IMR-90 (cell line): ENCODE measurements around the gene ADD1. TPM values are rescaled to one million over a fixed set of nuclear protein-coding genes. Genes with fewer than 3 reads are reported as not detected.
A peak's percentile ranks its signal among the peaks of the same experiment; 100 is the strongest.

ENCODE experiments used
- ATAC-seq: fragments of 200-7000 bp; cut with Tn5 transposase; 2 replicates; pipeline ENCODE4 v1.9.1; 2020; ENCODE audit warnings: low read depth, mild to moderate bottlenecking, moderate library complexity
- BruUV-seq: library from RNA; stranded (reverse); fragments of 400-500 nt; replicated peaks from 2 replicates; lab custom pipeline; 2021; lab: Mats Ljungman, UMichigan
- CTCF ChIA-PET: fragments of 300-600 bp; formaldehyde crosslinking; extraction: SDS; loops from one replicate; lab custom pipeline; 2021; ENCODE audit warnings: antibody characterized with exemption; lab: Yijun Ruan, JAX
- POLR2A ChIA-PET: fragments of 300-600 bp; sonication (Branson Sonifier 250); formaldehyde crosslinking; loops from one replicate; lab custom pipeline; 2022; ENCODE audit warnings: antibody characterized with exemption; ENCODE audit not compliant: unreplicated experiment; lab: Charles Lee
- DNase-seq: peaks from one replicate; pipeline ENCODE4 v3.0.0; 2013
- H2AFZ ChIP-seq: replicated peaks from 2 replicates; pipeline ENCODE3; 2013; ENCODE audit warnings: low read length, mild to moderate bottlenecking; ENCODE audit not compliant: poor library complexity
- H2AK5ac ChIP-seq: 2 replicates; pipeline ENCODE4 v1.6.1; 2013; ENCODE audit warnings: low read depth, low read length, inconsistent platforms
- H2AK9ac ChIP-seq: replicated peaks from 2 replicates; pipeline ENCODE3; 2013; ENCODE audit warnings: mild to moderate bottlenecking, low read depth, low read length, moderate library complexity; ENCODE audit not compliant: poor library complexity
- H2BK120ac ChIP-seq: 2 replicates; pipeline ENCODE4 v1.6.1; 2013; ENCODE audit warnings: low read depth, low read length, inconsistent platforms
- H2BK15ac ChIP-seq: 3 replicates; pipeline ENCODE4 v1.6.1; 2013; ENCODE audit warnings: low read depth, low read length, inconsistent platforms
- H2BK20ac ChIP-seq: 2 replicates; pipeline ENCODE4 v1.6.1; 2013; ENCODE audit warnings: low read depth, mild to moderate bottlenecking, inconsistent platforms, low read length, moderate library complexity
- H2BK5ac ChIP-seq: 2 replicates; pipeline ENCODE4 v1.6.1; 2013; ENCODE audit warnings: mild to moderate bottlenecking, low read depth, low read length, inconsistent platforms; ENCODE audit not compliant: poor library complexity, severe bottlenecking
- H3K14ac ChIP-seq: replicated peaks from 2 replicates; pipeline ENCODE4 v1.6.1; 2013; ENCODE audit warnings: low read depth, low read length, inconsistent platforms
- H3K18ac ChIP-seq: 2 replicates; pipeline ENCODE4 v1.6.1; 2013; ENCODE audit warnings: low read depth, low read length, control low read depth
- H3K23ac ChIP-seq: 2 replicates; pipeline ENCODE4 v1.6.1; 2013; ENCODE audit warnings: low read depth, low read length, inconsistent platforms
- H3K27ac ChIP-seq: 2 replicates; pipeline ENCODE4 v1.5.1; 2013; ENCODE audit warnings: mild to moderate bottlenecking, control low read depth, low read length; ENCODE audit not compliant: insufficient read depth
- H3K27me3 ChIP-seq: 2 replicates; pipeline ENCODE4 v1.6.1; 2013; ENCODE audit warnings: low read length; ENCODE audit not compliant: control insufficient read depth, insufficient read depth
- H3K36me3 ChIP-seq: 2 replicates; pipeline ENCODE4 v1.6.1; 2013; ENCODE audit warnings: low read length, mixed read lengths; ENCODE audit not compliant: control insufficient read depth, insufficient read depth
- H3K4ac ChIP-seq: 2 replicates; pipeline ENCODE4 v1.6.1; 2013; ENCODE audit warnings: low read depth, low read length, inconsistent platforms
- H3K4me1 ChIP-seq: 2 replicates; pipeline ENCODE4 v1.6.1; 2013; ENCODE audit warnings: low read length, mixed read lengths; ENCODE audit not compliant: control insufficient read depth, insufficient read depth
- H3K4me2 ChIP-seq: 2 replicates; pipeline ENCODE4 v1.6.1; 2013; ENCODE audit warnings: low read depth, mild to moderate bottlenecking, control low read depth, low read length, moderate library complexity
- H3K4me3 ChIP-seq: 2 replicates; pipeline ENCODE4 v1.5.1; 2013; ENCODE audit warnings: low read depth, mild to moderate bottlenecking, control low read depth, low read length, moderate library complexity; ENCODE audit not compliant: insufficient read depth
- H3K56ac ChIP-seq: 2 replicates; pipeline ENCODE4 v1.6.1; 2013; ENCODE audit warnings: low read length, inconsistent platforms; ENCODE audit not compliant: insufficient read depth; ENCODE audit errors: extremely low read depth
- H3K79me1 ChIP-seq, 2 experiments: 2 replicates each; pipeline ENCODE4 v1.6.1; 2013; ENCODE audit warnings: low read length in 2 of 2, inconsistent platforms in 1 of 2, low read depth in 1 of 2
- H3K9ac ChIP-seq: 2 replicates; pipeline ENCODE4 v1.6.1; 2013; ENCODE audit warnings: low read depth, low read length, control low read depth
- H3K9me1 ChIP-seq: 2 replicates; pipeline ENCODE4 v1.6.1; 2013; ENCODE audit warnings: low read length, inconsistent platforms; ENCODE audit not compliant: insufficient read depth
- H3K9me3 ChIP-seq: 2 replicates; pipeline ENCODE4 v1.6.1; 2013; ENCODE audit warnings: low read length; ENCODE audit not compliant: control insufficient read depth, insufficient read depth
- H4K20me1 ChIP-seq: 2 replicates; pipeline ENCODE4 v1.6.1; 2013; ENCODE audit warnings: low read length, inconsistent platforms; ENCODE audit not compliant: insufficient read depth
- H4K5ac ChIP-seq: 2 replicates; pipeline ENCODE4 v1.6.1; 2013; ENCODE audit warnings: mild to moderate bottlenecking, low read depth, low read length, control low read depth
- H4K8ac ChIP-seq, 2 experiments: 2 replicates each; pipeline ENCODE4 v1.6.1; 2013; ENCODE audit warnings: low read depth in 2 of 2, low read length in 2 of 2, control low read depth in 1 of 2, inconsistent platforms in 1 of 2
- H4K91ac ChIP-seq: 2 replicates; pipeline ENCODE4 v1.6.1; 2013; ENCODE audit warnings: low read depth, low read length, inconsistent platforms; ENCODE audit not compliant: insufficient read depth
- CEBPB ChIP-seq: IDR thresholded peaks from 2 replicates; pipeline ENCODE4 v1.6.1; 2012; ENCODE audit warnings: low read depth, low read length, improper control_type of control experiment
- CHD1 ChIP-seq: IDR thresholded peaks from 2 replicates; pipeline ENCODE4 v1.6.1; 2012; ENCODE audit warnings: low read depth, low read length, improper control_type of control experiment
- CTCF ChIP-seq: conservative IDR thresholded peaks from 2 replicates; pipeline ENCODE4 v1.5.1; 2012; ENCODE audit warnings: mild to moderate bottlenecking, low read depth, low read length, improper control_type of control experiment
- ELK1 ChIP-seq: fragments of 150-350 bp; IDR thresholded peaks from 2 replicates; pipeline ENCODE4 v1.6.1; 2016; ENCODE audit warnings: low read depth, mild to moderate bottlenecking, low read length, moderate library complexity, borderline replicate concordance
- FOS ChIP-seq: fragments of 150-350 bp; IDR thresholded peaks from 2 replicates; pipeline ENCODE4 v1.6.1; 2016; ENCODE audit warnings: low read depth, low read length
- MAFK ChIP-seq: IDR thresholded peaks from 2 replicates; pipeline ENCODE4 v1.6.1; 2012; ENCODE audit warnings: low read depth, low read length, improper control_type of control experiment
- MXI1 ChIP-seq: IDR thresholded peaks from 2 replicates; pipeline ENCODE4 v1.6.1; 2012; ENCODE audit warnings: low read depth, mild to moderate bottlenecking, low read length, moderate library complexity, borderline replicate concordance
- NFE2L2 ChIP-seq: fragments of 150-350 bp; IDR thresholded peaks from 2 replicates; pipeline ENCODE4 v1.6.1; 2016; ENCODE audit warnings: low read depth, mild to moderate bottlenecking, low read length
- POLR2A ChIP-seq: IDR thresholded peaks from 2 replicates; pipeline ENCODE4 v1.6.1; 2012; ENCODE audit warnings: mild to moderate bottlenecking, low read depth, low read length
- RAD21 ChIP-seq: IDR thresholded peaks from 2 replicates; pipeline ENCODE4 v1.6.1; 2012; ENCODE audit warnings: low read length, improper control_type of control experiment
- RCOR1 ChIP-seq: IDR thresholded peaks from 2 replicates; pipeline ENCODE4 v1.6.1; 2012; ENCODE audit warnings: mild to moderate bottlenecking, low read length, improper control_type of control experiment; ENCODE audit not compliant: insufficient replicate concordance
- RFX5 ChIP-seq: IDR thresholded peaks from 2 replicates; pipeline ENCODE4 v1.8.0; 2012; ENCODE audit warnings: low read depth, mild to moderate bottlenecking, low read length, moderate library complexity
- SMC3 ChIP-seq: fragments of 150-350 bp; IDR thresholded peaks from 2 replicates; pipeline ENCODE4 v1.6.1; 2016; ENCODE audit warnings: low read depth, mild to moderate bottlenecking, antibody characterized with exemption, low read length, moderate library complexity
- USF2 ChIP-seq: fragments of 150-350 bp; IDR thresholded peaks from 2 replicates; pipeline ENCODE4 v1.6.1; 2017; ENCODE audit warnings: mild to moderate bottlenecking, antibody characterized with exemption, low read length, low read depth
- WGBS, 2 experiments: methylation state at CpG; one replicate each; pipeline versions ENCODE4 v1.1.5 to v1.1.7; 2013; ENCODE audit warnings: missing lambda C conversion rate in 2 of 2; ENCODE audit not compliant: insufficient read length in 1 of 2; ENCODE audit errors: extremely low coverage in 2 of 2; 5-methylcytosine and 5-hydroxymethylcytosine counted together
- dilution Hi-C: fragments of 300-500 bp; cut with HindIII; formaldehyde crosslinking; loops from one replicate; pipeline ENCODE4 v1.14.3; 2018; ENCODE audit warnings: low sequenced_read_pairs; ENCODE audit not compliant: unreplicated experiment
- in situ Hi-C: fragments of 300-500 bp; cut with MboI; formaldehyde crosslinking; loops from 3 replicates; pipeline ENCODE4 v1.14.3; 2019; ENCODE audit warnings: low sequenced_read_pairs, inconsistent platforms, mixed read lengths
- intact Hi-C: fragments of 100-400 bp; cut with micrococcal nuclease; formaldehyde crosslinking; loops from 2 replicates; pipeline ENCODE4 v1.10.0; 2022
- polyA plus RNA-seq, 3 experiments: library from polyadenylated mRNA; depleted of rRNA; stranded (reverse); fragments of >200 nt; gene quantifications; 2 replicates each; pipeline ENCODE4 v1.2.3, GENCODE V29; 2012; ENCODE audit warnings: low replicate concordance in 1 of 3
- total RNA-seq: library from RNA; depleted of rRNA; stranded (reverse); fragments of >200 nt; gene quantifications from 2 replicates; pipeline ENCODE4 v1.2.3, GENCODE V29; 2012

Gene ADD1
- total and polyA plus RNA-seq, 2 of the 4 experiments (the other 2 are of a cell fraction) = 122 to 215 TPM

- Histone ChIP-seq H3K4me3 (peak overlapping the region; percentile 87; the same call in 1 of the 2 replicates), H4K20me1 (peaks cover 40% of the 10 kb centered on the region), H3K9ac (no peak overlapping the region), H2AK5ac (no peak overlapping the region; the same call in 1 of the 2 replicates), H4K8ac (no peak overlapping the region), H2BK120ac (no peak overlapping the region), H2AFZ (no peak overlapping the region), H4K5ac (no peak overlapping the region), H2BK5ac (no peak overlapping the region), H2BK20ac (no peak overlapping the region), H3K79me1 (peaks cover 32 to 61% of the 10 kb centered on the region in 2 experiments), H3K18ac (no peak overlapping the region), H3K27me3 (no peaks in the 10 kb centered on the region), H3K56ac (no peak overlapping the region), H3K4me2 (peak overlapping the region; percentile 99), H3K27ac (no peak overlapping the region), H3K23ac (peak overlapping the region; percentile 47), H2BK15ac (no peak overlapping the region), H3K14ac (peak overlapping the region; percentile 54; the same call in 1 of the 2 replicates), H3K9me3 (no peaks in the 10 kb centered on the region), H3K4ac (no peak overlapping the region), H3K4me1 (peaks cover 15% of the 10 kb centered on the region), H3K36me3 (peaks cover 8% of the 10 kb centered on the region), H4K91ac (no peak overlapping the region), H3K9me1 (peaks cover 18% of the 10 kb centered on the region), H2AK9ac (peak overlapping the region; percentile 17)
- BruUV-seq = no TSS peak
- POLR2A ChIA-PET = no interaction called here
- in situ Hi-C loops = no loop called here
- no peak for TF ChIP-seq FOS
- no peak for TF ChIP-seq RCOR1
- no peak for TF ChIP-seq MAFK
- TF ChIP-seq MXI1 = no peak
- no peak for TF ChIP-seq CEBPB
- no peak for TF ChIP-seq ELK1
- no peak for TF ChIP-seq RFX5
- TF ChIP-seq POLR2A = no peak
- TF ChIP-seq USF2 = no peak
- no peak for TF ChIP-seq SMC3
- no peak for TF ChIP-seq NFE2L2
- no peak for TF ChIP-seq CTCF
- no peak for TF ChIP-seq RAD21
- TF ChIP-seq CHD1 = no peak
- intact Hi-C loops = no loop called here
- DNase-seq = no peak
- CTCF ChIA-PET = interaction anchor here (0.9 kb wide), 1 partner anchor 197 kb away, joined by 3 read pairs; no protein-coding TSS in a partner anchor
- 54% methylated on average over 8 of the region's 8 CpGs; no CpG with 5 or more reads in 1 of the 2 experiments for WGBS, 2 experiments
- ATAC-seq = no peak
- dilution Hi-C loops = no loop called here
These were observed 117.8 kb downstream of the ADD1 start for GRCh38 chr4:2961421-2961810.
